ENCODE results near the gene CLCN7.

Gene CLCN7, protein sequence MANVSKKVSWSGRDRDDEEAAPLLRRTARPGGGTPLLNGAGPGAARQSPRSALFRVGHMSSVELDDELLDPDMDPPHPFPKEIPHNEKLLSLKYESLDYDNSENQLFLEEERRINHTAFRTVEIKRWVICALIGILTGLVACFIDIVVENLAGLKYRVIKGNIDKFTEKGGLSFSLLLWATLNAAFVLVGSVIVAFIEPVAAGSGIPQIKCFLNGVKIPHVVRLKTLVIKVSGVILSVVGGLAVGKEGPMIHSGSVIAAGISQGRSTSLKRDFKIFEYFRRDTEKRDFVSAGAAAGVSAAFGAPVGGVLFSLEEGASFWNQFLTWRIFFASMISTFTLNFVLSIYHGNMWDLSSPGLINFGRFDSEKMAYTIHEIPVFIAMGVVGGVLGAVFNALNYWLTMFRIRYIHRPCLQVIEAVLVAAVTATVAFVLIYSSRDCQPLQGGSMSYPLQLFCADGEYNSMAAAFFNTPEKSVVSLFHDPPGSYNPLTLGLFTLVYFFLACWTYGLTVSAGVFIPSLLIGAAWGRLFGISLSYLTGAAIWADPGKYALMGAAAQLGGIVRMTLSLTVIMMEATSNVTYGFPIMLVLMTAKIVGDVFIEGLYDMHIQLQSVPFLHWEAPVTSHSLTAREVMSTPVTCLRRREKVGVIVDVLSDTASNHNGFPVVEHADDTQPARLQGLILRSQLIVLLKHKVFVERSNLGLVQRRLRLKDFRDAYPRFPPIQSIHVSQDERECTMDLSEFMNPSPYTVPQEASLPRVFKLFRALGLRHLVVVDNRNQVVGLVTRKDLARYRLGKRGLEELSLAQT
- total RNA-seq = 98.9 reads per million, percentile 82 among the genes with 10 or more reads in this experiment

DNA sequence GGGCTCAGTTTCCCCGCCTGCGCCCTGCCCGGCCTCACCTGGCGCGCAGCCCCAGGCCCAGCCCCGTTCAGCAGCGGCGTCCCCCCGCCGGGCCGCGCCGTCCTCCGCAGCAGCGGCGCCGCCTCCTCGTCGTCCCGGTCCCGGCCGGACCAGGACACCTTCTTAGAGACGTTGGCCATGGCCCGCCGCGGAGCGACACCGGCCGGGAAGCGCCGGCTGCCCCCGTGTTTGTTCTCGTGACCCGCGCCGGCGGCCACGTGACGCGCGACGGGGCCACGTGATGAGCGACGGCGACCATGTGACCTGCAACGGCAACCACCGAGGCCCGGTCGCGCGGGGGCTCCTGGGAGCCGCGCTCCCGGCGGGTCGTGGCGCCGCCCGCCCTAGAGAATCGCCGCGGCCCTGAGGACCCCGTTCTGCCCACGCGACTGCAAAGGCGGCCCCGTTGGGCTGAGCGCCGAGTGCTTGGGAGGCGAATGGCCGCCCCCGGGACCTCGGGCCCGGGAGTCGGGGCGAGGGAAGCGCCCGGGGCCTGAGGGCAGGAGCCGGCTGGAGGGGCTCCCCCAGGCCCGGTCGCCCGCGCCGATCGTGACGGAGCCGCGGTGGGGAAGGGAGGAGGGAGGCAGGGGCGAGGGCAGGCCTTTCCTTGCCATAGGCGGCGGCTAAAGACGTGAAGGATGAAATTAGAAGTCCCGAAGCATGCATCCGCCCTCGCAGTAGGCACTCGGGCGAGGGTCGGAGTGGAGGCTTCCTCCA, at the start of gene CLCN7:
Gene CLCN7 (minus strand): TSS at position 233 of the 756 bp plus-strand sequence. CDS start 54 bp downstream, at position 179.
- peak; percentile 83 for DNase-seq

DNA sequence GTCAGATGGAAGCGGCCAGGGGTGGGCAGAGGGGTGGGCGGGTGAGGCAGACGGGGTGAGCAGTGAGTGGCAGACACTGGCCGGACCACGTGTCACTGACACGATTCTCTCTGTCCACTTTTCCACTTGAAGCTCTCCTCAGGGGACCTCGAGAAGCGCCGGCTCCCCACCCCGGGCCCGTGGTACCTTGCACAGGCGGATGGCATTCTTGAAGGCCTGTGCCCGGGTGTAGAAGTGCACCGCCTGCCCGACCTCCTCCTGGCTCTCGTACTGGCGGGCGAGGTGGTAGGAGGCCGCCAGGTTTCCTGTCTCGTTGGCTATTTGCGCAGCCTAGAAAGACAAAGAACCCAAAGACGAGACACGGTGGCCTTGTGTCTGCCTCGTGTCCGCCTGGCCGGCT, 49.5 kb upstream of the CLCN7 start:
- no peak for DNase-seq

DNA sequence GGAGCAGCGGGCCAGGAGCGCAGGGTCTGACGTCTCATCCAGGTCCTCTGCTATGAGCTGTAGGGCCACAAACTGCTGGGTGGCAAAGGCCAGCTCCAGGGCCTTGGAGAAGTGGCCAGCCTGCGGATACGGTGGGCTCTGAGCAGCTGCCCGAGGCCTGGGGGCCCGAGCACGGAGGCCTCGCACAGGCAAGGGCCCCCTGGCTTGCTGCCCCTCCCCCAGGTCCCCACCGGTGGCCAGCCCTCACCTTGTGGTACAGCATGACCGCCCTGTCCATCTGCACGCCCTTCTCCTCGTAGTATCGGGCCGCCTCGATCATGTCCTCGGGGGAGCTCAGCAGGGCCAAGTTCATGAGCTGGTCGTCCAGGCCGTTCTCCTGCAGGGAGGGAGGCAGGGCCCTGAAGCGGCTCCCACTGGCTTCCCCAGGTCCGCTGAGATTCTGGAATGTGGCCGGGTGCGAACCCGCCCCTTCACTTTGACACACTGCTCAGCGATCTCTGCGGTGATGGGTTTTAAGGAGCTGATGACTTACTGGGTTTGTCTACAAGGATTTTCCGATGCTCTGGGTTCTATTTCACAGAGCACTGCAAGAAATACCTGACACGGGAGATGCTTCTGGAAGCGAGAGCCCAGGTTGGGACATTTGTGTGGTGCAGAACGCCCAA, 48.9 kb upstream of the CLCN7 start:
- DNase-seq = no peak

DNA sequence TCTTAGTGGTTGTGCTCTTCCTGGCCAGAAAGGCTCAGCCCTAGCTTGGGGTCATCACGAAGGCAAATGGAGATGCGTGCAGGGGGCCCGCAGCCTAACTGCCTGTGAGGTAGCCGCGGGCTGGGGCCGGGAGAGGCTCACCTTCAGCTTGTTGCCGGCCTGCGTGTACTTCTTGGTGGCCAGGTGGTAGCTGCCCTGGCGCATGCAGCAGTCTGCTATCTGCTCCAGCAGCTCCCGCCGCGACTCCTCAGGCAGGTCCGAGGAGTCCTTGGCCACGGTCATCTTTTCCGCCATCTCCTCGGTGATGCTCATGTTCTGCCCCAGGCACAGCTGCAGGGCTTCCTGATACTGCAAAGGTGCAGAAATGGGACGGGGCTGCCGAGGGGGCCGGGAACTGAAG, 45.6 kb upstream of the CLCN7 start:
- no peak for DNase-seq

DNA sequence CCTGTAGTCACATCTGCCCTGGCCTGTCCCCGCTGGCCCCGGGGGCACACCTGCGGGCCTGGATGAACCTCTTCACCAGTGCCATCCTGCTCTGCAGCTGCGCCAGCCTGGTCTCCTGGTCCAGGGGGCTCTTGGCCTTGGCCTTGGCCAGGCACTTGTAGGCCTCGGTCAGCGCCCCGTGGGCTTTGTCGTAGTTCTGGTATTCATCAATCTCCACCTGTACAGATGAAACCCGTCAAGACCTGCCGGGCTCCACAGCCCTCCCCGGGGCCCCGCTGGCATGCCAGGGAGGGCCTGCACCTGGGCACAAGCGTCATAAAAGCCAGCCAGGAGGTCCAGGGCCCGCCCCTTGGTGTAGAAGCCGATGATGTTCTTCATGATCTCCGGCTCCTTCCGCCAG, 45.0 kb upstream of the CLCN7 start:
- no peak for DNase-seq

DNA sequence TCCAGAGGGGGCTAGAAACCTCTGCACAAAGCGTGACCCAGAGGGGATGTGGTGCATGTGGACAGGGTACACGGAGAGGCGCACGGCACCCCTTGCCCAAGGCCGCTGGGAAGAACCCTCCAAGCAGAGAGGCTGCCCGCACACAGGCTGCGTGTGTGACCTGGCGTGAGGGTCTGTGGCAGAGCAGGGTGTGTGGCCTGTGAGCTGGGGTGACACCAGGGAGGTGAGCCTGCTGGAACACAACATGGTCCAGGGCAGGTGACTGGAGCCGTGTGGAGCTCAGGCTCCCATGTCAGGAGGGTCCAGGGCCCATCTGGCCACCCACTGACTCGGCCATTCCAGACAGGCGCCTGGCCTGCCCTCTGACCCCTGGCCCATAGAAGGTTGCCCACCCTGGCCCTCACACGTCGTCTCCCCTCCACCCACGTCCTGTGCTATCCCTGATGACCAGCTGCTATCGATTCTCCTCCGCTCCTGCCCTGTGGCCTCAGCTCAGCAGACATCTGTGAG, 43.9 kb upstream of the CLCN7 start:
- DNase-seq = no peak

DNA sequence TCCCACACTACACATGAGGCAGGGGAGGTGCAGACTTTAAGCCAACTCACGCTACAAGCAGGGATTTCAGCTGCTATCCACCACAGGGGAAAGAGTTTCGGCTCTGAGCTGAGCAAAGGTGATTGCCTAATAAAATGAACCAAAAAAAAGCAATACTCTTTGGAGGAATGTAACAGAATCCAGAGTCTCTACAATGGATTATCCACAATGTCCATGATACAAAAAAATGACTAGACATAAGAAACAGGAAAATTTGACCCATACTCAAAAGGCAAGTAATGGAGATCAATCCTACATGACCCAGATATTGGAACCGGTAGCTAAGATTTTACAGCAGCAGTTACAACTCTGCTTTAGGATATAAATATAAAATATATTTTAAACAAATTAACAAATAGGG, 39.7 kb upstream of the CLCN7 start:
- DNase-seq = no peak

DNA sequence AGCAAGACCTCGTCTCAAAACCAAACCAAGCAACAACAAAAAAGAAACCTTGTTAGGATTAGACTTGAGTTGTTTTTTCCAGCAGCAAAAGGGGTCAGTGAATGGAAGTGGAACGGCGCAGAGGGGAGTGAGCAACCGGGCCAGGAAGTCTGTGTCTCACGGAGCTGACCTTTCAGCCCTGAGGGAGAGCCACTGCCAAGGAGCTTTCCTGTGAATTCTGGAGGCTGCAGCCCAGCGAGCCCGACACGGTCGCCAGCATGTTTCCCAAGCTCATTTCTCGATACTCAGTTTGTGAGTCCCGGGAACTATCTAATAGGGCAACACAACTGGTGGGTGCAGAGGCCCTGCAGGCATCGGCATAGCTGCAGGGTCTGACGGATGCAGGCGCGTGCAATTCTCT, 37.9 kb upstream of the CLCN7 start:
- no peak for DNase-seq

DNA sequence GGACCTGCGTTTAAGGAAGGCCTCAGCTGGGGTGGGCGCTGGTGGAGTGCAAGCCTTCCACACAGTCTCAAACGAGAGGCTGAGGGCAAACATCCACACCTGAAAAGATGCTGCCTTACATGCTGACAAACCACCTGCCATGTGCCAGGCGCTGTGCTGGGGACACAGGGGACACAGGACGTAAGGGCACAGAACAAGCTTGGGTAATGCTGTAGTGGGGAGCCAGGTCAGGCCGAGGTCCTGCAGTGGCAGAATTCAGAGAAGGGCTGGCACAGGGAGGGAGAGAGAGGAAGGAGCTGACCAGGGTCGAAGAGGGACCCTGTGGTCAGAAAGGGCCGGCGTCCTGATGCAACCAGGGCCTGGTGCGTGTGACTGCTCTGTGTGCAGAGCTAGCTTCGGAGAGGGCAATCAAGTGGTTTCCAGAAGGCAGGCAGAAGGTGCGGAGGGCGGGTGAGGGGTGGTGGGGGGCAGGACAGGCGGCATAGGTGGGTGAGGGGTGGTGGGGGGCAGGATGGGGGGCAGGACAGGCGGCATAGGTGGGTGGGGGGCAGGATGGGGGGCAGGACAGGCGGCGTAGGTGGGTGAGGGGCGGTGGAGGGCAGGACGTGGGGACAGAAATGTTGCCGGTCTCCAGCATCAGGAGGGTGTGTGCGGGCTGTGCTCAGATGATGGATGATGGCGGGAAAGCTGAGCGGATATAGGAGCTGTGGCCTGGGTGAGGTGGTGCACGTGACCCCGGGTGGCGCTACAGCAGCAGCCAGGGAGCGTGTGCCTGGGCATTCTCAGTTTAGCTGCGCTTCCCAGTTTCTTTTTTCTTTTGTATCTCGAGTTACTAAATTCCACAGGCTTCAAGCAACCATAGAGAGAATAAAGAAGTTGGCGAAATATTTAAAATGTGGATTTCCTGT, 37.1 kb upstream of the CLCN7 start:
- no peak for DNase-seq

- DNase-seq = no peak
These were observed 36.1 kb upstream of the CLCN7 start for GRCh38 chr16:1510941-1511351.

GRCh38 chr16:1510272-1510671, 35.4 kb upstream of the CLCN7 start:
- DNase-seq = no peak

- no peak for DNase-seq
These were observed 34.7 kb upstream of the CLCN7 start for GRCh38 chr16:1509307-1510221.

DNA sequence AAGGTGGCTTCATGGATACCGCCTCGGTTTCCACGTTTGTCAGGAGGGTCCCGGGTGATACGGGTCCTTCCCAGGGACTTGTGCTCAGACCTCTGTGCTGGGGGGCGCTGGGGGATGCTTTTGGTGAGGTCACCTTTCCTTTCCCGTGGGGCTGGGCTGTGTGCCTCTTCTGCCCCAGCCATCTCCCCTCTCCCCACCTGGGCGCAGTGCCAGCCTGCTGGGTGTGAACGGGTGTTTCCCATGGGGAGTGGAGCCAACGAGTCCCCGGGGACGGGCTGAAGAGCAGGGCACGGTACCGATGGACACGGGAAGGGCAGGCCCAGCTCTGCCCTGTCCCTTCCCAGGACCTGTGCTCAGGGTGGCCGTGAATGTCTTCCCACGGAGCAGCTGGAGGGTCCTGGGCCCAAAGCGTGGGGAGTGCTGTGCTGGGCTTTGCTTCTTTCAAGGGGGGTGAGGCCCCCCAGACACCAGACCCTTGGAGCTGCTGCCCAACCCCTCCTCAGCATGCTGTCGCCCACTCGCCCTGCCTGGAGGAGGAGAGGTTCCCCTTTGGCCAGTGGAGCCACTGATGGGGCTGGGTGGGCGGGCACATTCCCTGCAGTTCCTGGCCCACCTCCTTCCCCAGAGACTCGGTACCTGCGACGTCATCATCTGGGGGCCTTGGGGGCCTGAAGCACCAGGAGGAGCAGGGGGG, 33.8 kb upstream of the CLCN7 start:
- no peak for DNase-seq

DNA sequence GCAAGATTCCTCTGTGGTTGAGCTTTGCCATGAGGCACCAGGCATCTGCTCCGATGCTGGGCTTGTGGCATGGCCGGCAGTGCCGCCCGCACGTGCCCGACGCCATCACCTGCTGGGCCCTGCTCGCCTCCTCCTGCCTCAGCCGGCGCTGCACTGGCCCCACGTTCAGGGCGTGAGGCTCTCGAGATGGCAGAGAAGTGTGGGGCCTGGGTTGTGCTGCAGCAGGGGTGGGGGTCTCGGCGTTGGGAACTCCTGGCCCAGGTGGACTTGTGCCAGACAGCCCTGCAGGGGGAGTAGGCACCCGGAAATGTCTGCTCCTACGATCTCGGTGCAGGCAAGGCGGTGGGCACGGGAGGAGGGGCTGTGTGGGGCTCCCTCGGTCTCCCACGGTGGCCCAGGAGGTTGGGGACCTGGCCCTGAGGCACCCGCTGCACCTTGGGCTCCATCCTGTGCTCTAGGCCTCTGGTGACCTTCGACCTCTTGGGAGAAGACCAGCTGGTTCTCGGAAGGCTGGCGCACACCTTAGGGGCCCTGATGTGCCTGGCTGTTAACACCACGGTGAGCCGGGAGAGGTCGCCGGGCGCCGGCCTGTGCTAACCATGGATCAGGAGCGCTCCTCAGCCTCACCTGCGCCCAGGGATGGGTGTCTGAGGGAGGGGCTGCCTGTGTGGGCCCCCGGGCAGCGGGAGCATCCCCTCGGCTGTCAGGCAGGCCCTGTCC, 31.8 kb upstream of the CLCN7 start:
- no peak for DNase-seq

- no peak for DNase-seq
These were observed 31.1 kb upstream of the CLCN7 start for GRCh38 chr16:1505912-1506311.

DNA sequence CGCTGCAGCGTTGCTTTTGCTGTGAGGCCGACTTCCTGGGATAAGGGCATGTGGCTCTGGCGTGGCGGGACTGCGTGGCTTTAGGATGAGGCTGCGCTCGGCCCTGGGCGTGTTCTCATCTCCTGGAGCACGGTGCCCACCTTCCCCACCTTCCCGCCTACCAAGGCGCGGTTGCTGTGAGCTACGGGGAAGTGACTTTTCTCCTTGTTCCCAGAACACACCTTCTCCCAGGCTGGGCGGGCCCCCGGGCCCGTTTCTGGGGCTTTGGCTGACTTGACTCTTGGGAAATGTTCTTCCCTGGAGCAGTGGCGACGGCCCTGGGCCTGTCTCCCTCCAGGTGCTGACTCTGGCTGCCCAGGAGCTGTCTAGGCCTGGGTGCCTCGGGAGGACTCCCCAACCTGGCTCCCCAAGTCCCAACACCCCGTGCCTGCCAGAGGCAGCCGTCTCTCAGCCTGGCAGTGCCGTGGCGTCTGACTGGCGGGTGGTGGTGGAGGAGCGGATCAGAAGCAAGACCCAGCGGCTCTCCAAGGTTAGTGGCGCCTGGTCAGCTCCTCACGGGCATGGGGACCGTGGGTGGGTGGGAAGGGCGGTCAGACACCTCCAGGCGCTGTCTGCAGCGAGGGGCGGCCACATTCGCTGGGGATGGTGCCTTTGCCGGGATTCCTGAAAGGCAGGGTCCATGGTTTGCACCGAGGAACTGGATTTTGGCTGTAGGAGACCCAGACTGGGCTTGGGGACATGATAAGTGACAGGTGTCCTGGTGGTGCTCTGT, 30.4 kb upstream of the CLCN7 start:
- no peak for DNase-seq

- DNase-seq = no peak
These were observed 28.5 kb upstream of the CLCN7 start for GRCh38 chr16:1503110-1503955.
